ENCODE measurements around the gene PSMB7. TPM values are rescaled to one million over a fixed set of nuclear protein-coding genes. Genes with fewer than 3 reads are reported as not detected.

PSMB7 gene
- total and polyA plus RNA-seq, 2 of the 13 experiments (the other 11 are each of a cell fraction or from before 2014, with no cell fraction given), result 259 to 291 TPM

DNA sequence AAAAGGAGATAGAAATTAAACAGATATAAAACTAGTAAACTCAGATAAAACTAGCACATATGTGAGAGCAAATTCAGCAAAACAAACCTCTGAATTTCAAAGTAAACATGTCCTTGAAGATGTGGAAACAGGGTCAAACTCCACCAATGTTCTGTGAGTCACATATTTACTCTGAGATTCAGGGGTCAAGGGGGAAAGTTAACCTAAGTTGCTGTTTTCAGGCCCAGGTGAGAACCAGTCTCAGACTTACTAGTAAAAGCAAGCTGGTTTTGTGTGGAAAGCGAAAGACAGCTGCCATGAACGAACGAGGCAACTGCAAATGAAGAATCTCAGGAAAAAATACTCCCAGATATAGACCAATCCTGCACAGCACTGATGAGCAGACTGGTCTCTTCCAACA lies 29.0 kb downstream of the PSMB7 start (continued):
- TF ChIP-seq HNF4G (IDR thresholded peaks at IDR 0.05; ENCODE audit: borderline replicate concordance, low read depth, low read length) (peak; percentile 99), HNF4G (CRISPR knock-in tag; IDR thresholded peaks at IDR 0.05; ENCODE audit: borderline replicate concordance, low read depth) (peak; percentile 92), ZNF44 (CRISPR knock-in tag; IDR thresholded peaks at IDR 0.05) (no peak), ATF7 (IDR thresholded peaks at IDR 0.05) (0 out of 2 replicates have a peak, but pooled peaks have one; percentile 25), ATF7 (CRISPR knock-in tag; IDR thresholded peaks at IDR 0.05) (peak; percentile 52; the same call in 1 of the 2 replicates), ZNF331 (CRISPR knock-in tag; IDR thresholded peaks at IDR 0.05) (peak; percentile 91), ZSCAN22 (CRISPR knock-in tag; IDR thresholded peaks at IDR 0.05) (no peak), SSRP1 (CRISPR knock-in tag; IDR thresholded peaks at IDR 0.05) (peak; percentile 58; the same call in 1 of the 2 replicates), RFX5 (IDR thresholded peaks at IDR 0.05; ENCODE audit: low read depth, low read length) (no peak), NR1H2 (CRISPR knock-in tag; IDR thresholded peaks at IDR 0.05; ENCODE audit: borderline replicate concordance, low read depth) (no peak; the same call in 1 of the 2 replicates), NFE2 (CRISPR knock-in tag; IDR thresholded peaks at IDR 0.05) (no peak), ZNF235 (CRISPR knock-in tag; IDR thresholded peaks at IDR 0.05; ENCODE audit: borderline replicate concordance) (no peak), SATB2 (CRISPR knock-in tag; IDR thresholded peaks at IDR 0.05) (0 out of 2 replicates have a peak, but pooled peaks have one; percentile 22)
- TF ChIP-seq, protein P1, sequence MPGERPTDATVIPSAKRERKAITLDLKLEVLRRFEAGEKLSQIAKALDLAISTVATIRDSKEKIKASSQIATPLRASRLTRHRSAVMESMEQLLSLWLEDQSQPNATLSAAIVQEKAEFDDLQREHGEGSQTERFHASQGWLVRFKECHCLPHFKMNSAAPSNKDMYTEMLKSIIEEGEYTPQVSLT (CRISPR knock-in tag; IDR thresholded peaks at IDR 0.05; ENCODE audit: borderline replicate concordance, low read depth), result no peak
- TF ChIP-seq, protein P2, sequence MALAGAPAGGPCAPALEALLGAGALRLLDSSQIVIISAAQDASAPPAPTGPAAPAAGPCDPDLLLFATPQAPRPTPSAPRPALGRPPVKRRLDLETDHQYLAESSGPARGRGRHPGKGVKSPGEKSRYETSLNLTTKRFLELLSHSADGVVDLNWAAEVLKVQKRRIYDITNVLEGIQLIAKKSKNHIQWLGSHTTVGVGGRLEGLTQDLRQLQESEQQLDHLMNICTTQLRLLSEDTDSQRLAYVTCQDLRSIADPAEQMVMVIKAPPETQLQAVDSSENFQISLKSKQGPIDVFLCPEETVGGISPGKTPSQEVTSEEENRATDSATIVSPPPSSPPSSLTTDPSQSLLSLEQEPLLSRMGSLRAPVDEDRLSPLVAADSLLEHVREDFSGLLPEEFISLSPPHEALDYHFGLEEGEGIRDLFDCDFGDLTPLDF (CRISPR knock-in tag; IDR thresholded peaks at IDR 0.05), result peak; percentile 15; the same call in 1 of the 2 replicates
- TF ChIP-seq, protein P3, sequence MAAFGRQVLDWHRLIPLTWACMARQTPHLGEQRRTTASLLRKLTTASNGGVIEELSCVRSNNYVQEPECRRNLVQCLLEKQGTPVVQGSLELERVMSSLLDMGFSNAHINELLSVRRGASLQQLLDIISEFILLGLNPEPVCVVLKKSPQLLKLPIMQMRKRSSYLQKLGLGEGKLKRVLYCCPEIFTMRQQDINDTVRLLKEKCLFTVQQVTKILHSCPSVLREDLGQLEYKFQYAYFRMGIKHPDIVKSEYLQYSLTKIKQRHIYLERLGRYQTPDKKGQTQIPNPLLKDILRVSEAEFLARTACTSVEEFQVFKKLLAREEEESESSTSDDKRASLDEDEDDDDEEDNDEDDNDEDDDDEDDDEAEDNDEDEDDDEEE (CRISPR knock-in tag; IDR thresholded peaks at IDR 0.05), result no peak
- TF ChIP-seq, protein P4, sequence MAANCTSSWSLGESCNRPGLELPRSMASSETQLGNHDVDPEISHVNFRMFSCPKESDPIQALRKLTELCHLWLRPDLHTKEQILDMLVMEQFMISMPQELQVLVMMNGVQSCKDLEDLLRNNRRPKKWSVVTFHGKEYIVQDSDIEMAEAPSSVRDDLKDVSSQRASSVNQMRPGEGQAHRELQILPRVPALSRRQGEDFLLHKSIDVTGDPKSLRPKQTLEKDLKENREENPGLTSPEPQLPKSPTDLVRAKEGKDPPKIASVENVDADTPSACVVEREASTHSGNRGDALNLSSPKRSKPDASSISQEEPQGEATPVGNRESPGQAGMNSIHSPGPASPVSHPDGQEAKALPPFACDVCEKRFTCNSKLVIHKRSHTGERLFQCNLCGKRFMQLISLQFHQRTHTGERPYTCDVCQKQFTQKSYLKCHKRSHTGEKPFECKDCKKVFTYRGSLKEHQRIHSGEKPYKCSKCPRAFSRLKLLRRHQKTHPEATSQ (CRISPR knock-in tag; IDR thresholded peaks at IDR 0.05; ENCODE audit: borderline replicate concordance), result peak; percentile 43; the same call in 1 of the 2 replicates
